ENCODE data around the gene EMC8. TPM values are rescaled to one million over a fixed set of nuclear protein-coding genes. Genes with fewer than 3 reads are reported as not detected.

EMC8 gene
- polyA plus RNA-seq, 1 experiment: 30.5 TPM

DNA sequence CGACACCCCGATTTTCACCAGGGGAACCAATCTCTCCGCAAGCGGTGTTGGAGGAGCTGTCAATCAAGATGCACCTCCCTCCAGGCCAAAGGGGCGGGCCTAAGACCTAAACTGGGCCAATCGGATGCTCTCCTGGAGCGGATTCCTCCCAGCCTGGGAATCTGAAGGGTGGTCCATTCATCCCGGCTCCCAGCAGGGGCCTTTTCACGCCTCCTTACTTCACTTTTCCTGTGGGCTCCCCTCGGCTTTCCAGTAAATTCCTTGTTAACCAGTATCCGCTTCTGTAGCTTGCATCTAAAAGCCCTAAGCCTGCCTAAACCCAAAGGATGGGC lies 65.5 kb downstream of the EMC8 start:
- H3K27ac ChIP-seq (ENCODE audit: low read depth, low read length): no peak overlapping the region
- no peak overlapping the region for H3K4me3 ChIP-seq (ENCODE audit: low read depth, low read length)
- H3K27me3 ChIP-seq (ENCODE audit: control insufficient read depth, insufficient read depth, low read length): no peaks in the 10 kb centered on the region
- no peaks in the 10 kb centered on the region for H3K9me3 ChIP-seq (ENCODE audit: control insufficient read depth, insufficient read depth, low read length)
- ChIA-PET POLR2A (no interaction called here), CTCF (no interaction called here)
- TF ChIP-seq, protein P1, sequence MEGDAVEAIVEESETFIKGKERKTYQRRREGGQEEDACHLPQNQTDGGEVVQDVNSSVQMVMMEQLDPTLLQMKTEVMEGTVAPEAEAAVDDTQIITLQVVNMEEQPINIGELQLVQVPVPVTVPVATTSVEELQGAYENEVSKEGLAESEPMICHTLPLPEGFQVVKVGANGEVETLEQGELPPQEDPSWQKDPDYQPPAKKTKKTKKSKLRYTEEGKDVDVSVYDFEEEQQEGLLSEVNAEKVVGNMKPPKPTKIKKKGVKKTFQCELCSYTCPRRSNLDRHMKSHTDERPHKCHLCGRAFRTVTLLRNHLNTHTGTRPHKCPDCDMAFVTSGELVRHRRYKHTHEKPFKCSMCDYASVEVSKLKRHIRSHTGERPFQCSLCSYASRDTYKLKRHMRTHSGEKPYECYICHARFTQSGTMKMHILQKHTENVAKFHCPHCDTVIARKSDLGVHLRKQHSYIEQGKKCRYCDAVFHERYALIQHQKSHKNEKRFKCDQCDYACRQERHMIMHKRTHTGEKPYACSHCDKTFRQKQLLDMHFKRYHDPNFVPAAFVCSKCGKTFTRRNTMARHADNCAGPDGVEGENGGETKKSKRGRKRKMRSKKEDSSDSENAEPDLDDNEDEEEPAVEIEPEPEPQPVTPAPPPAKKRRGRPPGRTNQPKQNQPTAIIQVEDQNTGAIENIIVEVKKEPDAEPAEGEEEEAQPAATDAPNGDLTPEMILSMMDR (IDR thresholded peaks at IDR 0.05; ENCODE audit: low read depth, low read length): no peak
- no peak for DNase-seq (ENCODE audit: low read depth, low spot score)

GRCh38 chr16:85733155-85733838 lies 66.0 kb downstream of the EMC8 start:
- Histone ChIP-seq H3K27ac (ENCODE audit: low read depth, low read length) (no peak overlapping the region), H3K9me3 (ENCODE audit: control insufficient read depth, insufficient read depth, low read length) (no peaks in the 10 kb centered on the region), H3K27me3 (ENCODE audit: control insufficient read depth, insufficient read depth, low read length) (no peaks in the 10 kb centered on the region), H3K4me3 (ENCODE audit: low read depth, low read length) (no peak overlapping the region)
- CTCF ChIA-PET: no interaction called here
- TF ChIP-seq, protein P1 (IDR thresholded peaks at IDR 0.05; ENCODE audit: low read depth, low read length): no peak
- DNase-seq (ENCODE audit: low read depth, low spot score): no peak
- POLR2A ChIA-PET: no interaction called here

- Histone ChIP-seq H3K4me3 (ENCODE audit: low read depth, low read length) (no peak overlapping the region), H3K9me3 (ENCODE audit: control insufficient read depth, insufficient read depth, low read length) (no peaks in the 10 kb centered on the region), H3K27me3 (ENCODE audit: control insufficient read depth, insufficient read depth, low read length) (no peaks in the 10 kb centered on the region), H3K27ac (ENCODE audit: low read depth, low read length) (no peak overlapping the region)
- TF ChIP-seq, protein P1 (IDR thresholded peaks at IDR 0.05; ENCODE audit: low read depth, low read length): no peak
- DNase-seq (ENCODE audit: low read depth, low spot score): no peak
- ChIA-PET POLR2A (no interaction called here), CTCF (interaction anchor here (0.6 kb wide), 1 partner anchor 479 kb away, joined by 3 read pairs; no protein-coding TSS in a partner anchor)
Measured at GRCh38 chr16:85731179-85731578, 68.2 kb downstream of the EMC8 start.

GRCh38 chr16:85730186-85730465 lies 69.2 kb downstream of the EMC8 start:
- TF ChIP-seq, protein P1 (IDR thresholded peaks at IDR 0.05; ENCODE audit: low read depth, low read length): no peak
- POLR2A ChIA-PET: interaction anchor here (1.1 kb wide), 1 partner anchor 70 kb away, joined by 4 read pairs; no protein-coding TSS in a partner anchor
- no peak overlapping the region for H3K27ac ChIP-seq (ENCODE audit: low read depth, low read length)
- H3K4me3 ChIP-seq (ENCODE audit: low read depth, low read length): no peak overlapping the region
- no peaks in the 10 kb centered on the region for H3K27me3 ChIP-seq (ENCODE audit: control insufficient read depth, insufficient read depth, low read length)
- H3K9me3 ChIP-seq (ENCODE audit: control insufficient read depth, insufficient read depth, low read length): no peaks in the 10 kb centered on the region; the same call in 1 of the 2 replicates
- CTCF ChIA-PET: interaction anchor here (1.3 kb wide), 1 partner anchor 13 kb away, joined by 9 read pairs; no protein-coding TSS in a partner anchor
- no peak for DNase-seq (ENCODE audit: low read depth, low spot score)

DNA sequence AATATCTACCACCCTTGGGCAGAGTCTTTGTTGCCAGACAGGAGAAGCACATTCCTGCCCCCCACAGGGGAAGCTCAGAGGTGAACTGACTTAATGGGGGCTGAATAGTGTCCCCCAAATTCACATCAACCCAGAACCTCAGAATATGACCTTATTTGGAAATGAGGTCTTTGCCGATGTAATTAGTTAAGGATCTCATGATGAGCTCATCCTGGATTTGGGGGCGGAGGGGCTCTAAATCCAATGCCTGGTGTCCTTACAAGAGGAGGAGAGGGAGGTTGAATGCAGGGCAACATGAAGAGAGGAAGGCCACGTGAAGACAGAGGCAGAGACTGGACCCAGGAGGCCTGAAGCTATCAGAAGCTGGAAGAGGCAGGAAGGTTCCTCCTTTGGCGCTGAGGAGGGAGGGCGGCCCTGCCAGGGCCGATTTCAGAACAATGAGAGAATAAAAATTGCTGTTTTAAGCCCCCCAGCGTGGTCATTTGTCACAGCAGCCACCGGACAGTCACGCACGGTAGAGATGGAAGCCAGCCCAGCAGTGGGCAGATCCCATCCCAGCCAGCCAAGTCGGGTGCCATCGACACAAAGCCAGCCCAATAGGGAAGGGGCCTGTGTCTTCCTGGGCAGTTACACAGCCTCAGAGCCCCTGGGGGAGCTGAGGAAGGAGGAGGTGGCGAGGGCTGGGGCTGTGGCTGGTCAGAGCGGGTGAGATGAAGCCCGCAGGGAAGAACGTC lies 69.7 kb downstream of the EMC8 start:
- no peaks in the 10 kb centered on the region for H3K27me3 ChIP-seq (ENCODE audit: control insufficient read depth, insufficient read depth, low read length)
- ChIA-PET CTCF (interaction anchor here (1.3 kb wide), 1 partner anchor 13 kb away, joined by 9 read pairs; no protein-coding TSS in a partner anchor), POLR2A (interaction anchor here (1.1 kb wide), 1 partner anchor 71 kb away, joined by 4 read pairs; no protein-coding TSS in a partner anchor)
- H3K4me3 ChIP-seq (ENCODE audit: low read depth, low read length): no peak overlapping the region
- DNase-seq (ENCODE audit: low read depth, low spot score): no peak
- TF ChIP-seq, protein P1 (IDR thresholded peaks at IDR 0.05; ENCODE audit: low read depth, low read length): no peak
- H3K9me3 ChIP-seq (ENCODE audit: control insufficient read depth, insufficient read depth, low read length): no peaks in the 10 kb centered on the region; the same call in 1 of the 2 replicates
- no peak overlapping the region for H3K27ac ChIP-seq (ENCODE audit: low read depth, low read length)
